Measurements from ENCODE around the gene FICD. TPM values are rescaled to one million over a fixed set of nuclear protein-coding genes. Genes with fewer than 3 reads are reported as not detected.
"Not testable (repeated sequence)": the region's sequence is repeated elsewhere in the genome, so short reads cannot be mapped to it uniquely, and the experiment has no call there.

FICD gene
- total RNA-seq, 1 donor: 9.9 TPM

- DNase-seq (ENCODE audit: low read depth): no peak
- no peak overlapping the region for H3K4me3 ChIP-seq (ENCODE audit: low read depth, low read length)
- no peak for TF ChIP-seq CTCF (IDR thresholded peaks at IDR 0.05; ENCODE audit: insufficient read depth, low read depth, low read length)
Observed at GRCh38 chr12:108484845-108485244, 30.2 kb upstream of the FICD start.

GRCh38 chr12:108485371-108485770 lies 29.7 kb upstream of the FICD start:
- H3K4me3 ChIP-seq (ENCODE audit: low read depth, low read length); DNase-seq (ENCODE audit: low read depth): not testable (repeated sequence)

- not testable (repeated sequence) for H3K4me3 ChIP-seq (ENCODE audit: low read depth, low read length); DNase-seq (ENCODE audit: low read depth)
Observed at GRCh38 chr12:108487029-108487428, 28.0 kb upstream of the FICD start.

- no peak for DNase-seq (ENCODE audit: low read depth)
- TF ChIP-seq CTCF (IDR thresholded peaks at IDR 0.05; ENCODE audit: insufficient read depth, low read depth, low read length): no peak
Observed at GRCh38 chr12:108491256-108491655, 23.8 kb upstream of the FICD start.

GRCh38 chr12:108495054-108495453 lies 20.0 kb upstream of the FICD start:
- DNase-seq (ENCODE audit: low read depth): peak; percentile 36
- TF ChIP-seq CTCF (IDR thresholded peaks at IDR 0.05; ENCODE audit: insufficient read depth, low read depth, low read length): peak; percentile 64

More at GRCh38 chr12:108491256-108491655, 23.8 kb upstream of the FICD start:
- H3K4me3 ChIP-seq (ENCODE audit: low read depth, low read length): no peak overlapping the region

GRCh38 chr12:108495823-108496579 lies 19.1 kb upstream of the FICD start:
- H3K4me3 ChIP-seq (ENCODE audit: low read depth, low read length): no peak overlapping the region
- no peak for TF ChIP-seq CTCF (IDR thresholded peaks at IDR 0.05; ENCODE audit: insufficient read depth, low read depth, low read length)
- no peak for DNase-seq (ENCODE audit: low read depth)

More at GRCh38 chr12:108495054-108495453, 20.0 kb upstream of the FICD start:
- H3K4me3 ChIP-seq (ENCODE audit: low read depth, low read length): no peak overlapping the region

GRCh38 chr12:108498136-108498535 lies 16.9 kb upstream of the FICD start:
- no peak for DNase-seq (ENCODE audit: low read depth)
- no peak for TF ChIP-seq CTCF (IDR thresholded peaks at IDR 0.05; ENCODE audit: insufficient read depth, low read depth, low read length)
- no peak overlapping the region for H3K4me3 ChIP-seq (ENCODE audit: low read depth, low read length)

GRCh38 chr12:108502922-108503321 lies 12.2 kb upstream of the FICD start:
- TF ChIP-seq CTCF (IDR thresholded peaks at IDR 0.05; ENCODE audit: insufficient read depth, low read depth, low read length): no peak
- no peak overlapping the region for H3K4me3 ChIP-seq (ENCODE audit: low read depth, low read length)
- DNase-seq (ENCODE audit: low read depth): no peak

Measured in fibroblast of villous mesenchyme (primary cell).